ENCODE data around the gene POGK. TPM values are rescaled to one million over a fixed set of nuclear protein-coding genes. Genes with fewer than 3 reads are reported as not detected.

POGK gene
- total and polyA plus RNA-seq, 9 donors, result 12.8 to 21.1 (median 15.2) TPM

DNA sequence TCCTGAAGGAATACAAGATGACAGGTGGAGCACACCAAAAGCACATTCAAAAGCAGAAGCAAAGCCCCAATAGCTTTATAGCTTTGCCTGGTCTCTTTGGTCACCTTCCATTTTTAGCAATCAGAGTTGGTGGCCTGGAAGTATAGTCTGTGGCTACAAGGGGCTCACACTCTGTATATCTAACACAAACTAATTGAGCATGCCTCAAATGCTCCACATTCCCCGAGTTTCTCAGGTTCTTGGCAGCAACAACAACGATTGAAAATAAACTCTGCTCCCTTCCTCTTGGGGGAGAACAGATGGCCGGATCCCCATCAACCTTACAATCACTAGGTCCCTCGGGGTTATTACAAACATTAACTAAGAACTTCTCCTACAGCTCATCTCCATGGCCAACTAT, 61.7 kb downstream of the POGK start:
- Histone ChIP-seq H3K27me3 (ENCODE audit: control insufficient read depth, insufficient read depth, low read length) (peaks cover 2% of the 10 kb centered on the region), H3K36me3 (ENCODE audit: control insufficient read depth, insufficient read depth, low read length) (no peaks in the 10 kb centered on the region), H3K4me3 (ENCODE audit: low read length) (no peak overlapping the region), H3K4me1 (ENCODE audit: control insufficient read depth, insufficient read depth, low read length) (peaks cover 10% of the 10 kb centered on the region), H3K9me3 (replicated peaks; ENCODE audit: control insufficient read depth, low read depth, low read length) (peaks cover 7% of the 10 kb centered on the region), H3K27ac (ENCODE audit: low read length) (no peak overlapping the region)
- peak; percentile 24 for DNase-seq
- WGBS (ENCODE audit: insufficient coverage), result 4% methylated on average over 3 of the region's 4 CpGs

DNA sequence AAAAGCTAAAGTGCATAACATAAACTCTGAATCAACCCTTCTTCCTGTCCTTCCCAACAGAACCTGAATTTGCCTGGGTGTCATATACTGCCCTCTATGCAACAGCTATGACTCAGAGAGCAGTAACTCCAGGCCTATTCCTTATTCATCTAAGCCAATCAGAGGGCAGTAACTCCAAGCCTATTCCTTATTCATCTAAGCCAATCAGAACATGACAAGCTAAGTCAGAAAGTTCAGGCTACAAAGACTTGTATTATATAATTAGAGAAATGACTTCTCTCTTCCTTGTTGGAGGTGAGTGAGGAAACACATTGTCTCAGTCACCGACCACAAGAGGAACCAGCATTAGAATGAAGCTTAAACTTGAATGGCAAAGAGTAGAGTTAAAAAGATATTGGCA, 63.0 kb downstream of the POGK start:
- no peaks in the 10 kb centered on the region for H3K36me3 ChIP-seq (ENCODE audit: control insufficient read depth, insufficient read depth, low read length)
- no CpG with 5 or more reads among the region's 1 CpG for WGBS (ENCODE audit: insufficient coverage)
- peaks cover 6% of the 10 kb centered on the region for H3K9me3 ChIP-seq (replicated peaks; ENCODE audit: control insufficient read depth, low read depth, low read length)
- no peak overlapping the region for H3K27ac ChIP-seq (ENCODE audit: low read length)
- peaks cover 17% of the 10 kb centered on the region for H3K4me1 ChIP-seq (ENCODE audit: control insufficient read depth, insufficient read depth, low read length)
- DNase-seq, result no peak
- no peak overlapping the region for H3K4me3 ChIP-seq (ENCODE audit: low read length)
- peaks cover 2% of the 10 kb centered on the region for H3K27me3 ChIP-seq (ENCODE audit: control insufficient read depth, insufficient read depth, low read length)

DNA sequence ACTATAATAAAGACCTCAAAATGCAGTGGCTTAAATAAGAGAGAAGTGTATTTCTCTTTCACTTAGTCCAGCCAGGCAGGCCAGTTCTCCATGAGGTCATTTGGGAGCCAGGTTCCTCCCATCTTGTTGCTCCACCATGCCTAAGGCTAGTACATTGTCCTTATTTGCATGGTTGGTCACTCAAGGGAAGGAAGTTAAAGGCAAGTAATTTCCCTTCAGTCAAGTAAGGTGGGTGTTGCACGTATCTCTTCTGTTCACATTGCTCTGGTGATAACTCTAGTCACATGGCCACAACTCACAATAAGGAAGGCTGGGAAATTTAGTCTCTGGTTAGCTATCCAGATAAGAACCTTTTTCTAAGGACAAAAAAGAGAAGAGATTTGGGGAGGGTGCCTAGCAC, 64.0 kb downstream of the POGK start:
- no CpG with 5 or more reads among the region's 1 CpG for WGBS (ENCODE audit: insufficient coverage)
- H3K27me3 ChIP-seq (ENCODE audit: control insufficient read depth, insufficient read depth, low read length), result peaks cover 2% of the 10 kb centered on the region
- no peaks in the 10 kb centered on the region for H3K9me3 ChIP-seq (replicated peaks; ENCODE audit: control insufficient read depth, low read depth, low read length)
- no peak overlapping the region for H3K27ac ChIP-seq (ENCODE audit: low read length)
- peaks cover 17% of the 10 kb centered on the region for H3K4me1 ChIP-seq (ENCODE audit: control insufficient read depth, insufficient read depth, low read length)
- no peak for DNase-seq
- no peaks in the 10 kb centered on the region for H3K36me3 ChIP-seq (ENCODE audit: control insufficient read depth, insufficient read depth, low read length)
- no peak overlapping the region for H3K4me3 ChIP-seq (ENCODE audit: low read length)

DNA sequence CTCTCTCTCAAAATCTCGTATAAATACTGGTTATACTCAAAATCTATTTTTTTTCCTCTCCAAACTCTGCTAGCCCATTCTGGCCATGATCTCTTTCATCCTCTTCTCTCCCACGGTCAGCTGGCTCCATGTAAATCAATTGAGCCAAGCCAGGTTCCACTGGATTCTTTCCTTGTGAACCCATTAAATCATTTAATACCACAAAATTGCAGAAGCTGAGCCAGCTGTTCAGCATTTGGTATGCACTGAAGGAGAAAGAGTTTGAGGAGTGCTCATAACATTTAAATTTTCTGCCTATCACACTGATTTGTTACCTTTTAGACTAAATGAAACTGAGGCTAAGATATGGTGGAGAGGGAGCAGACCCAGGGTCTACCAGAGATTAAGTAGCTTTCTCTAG, 65.9 kb downstream of the POGK start:
- peak overlapping the region; percentile 26 for H3K27ac ChIP-seq (ENCODE audit: low read length)
- no peaks in the 10 kb centered on the region for H3K9me3 ChIP-seq (replicated peaks; ENCODE audit: control insufficient read depth, low read depth, low read length)
- H3K36me3 ChIP-seq (ENCODE audit: control insufficient read depth, insufficient read depth, low read length), result no peaks in the 10 kb centered on the region
- 23% methylated on average over 2 of the region's 2 CpGs for WGBS (ENCODE audit: insufficient coverage)
- H3K27me3 ChIP-seq (ENCODE audit: control insufficient read depth, insufficient read depth, low read length), result no peaks in the 10 kb centered on the region
- DNase-seq, result peak; percentile 85
- H3K4me1 ChIP-seq (ENCODE audit: control insufficient read depth, insufficient read depth, low read length), result peaks cover 17% of the 10 kb centered on the region
- H3K4me3 ChIP-seq (ENCODE audit: low read length), result no peak overlapping the region

DNA sequence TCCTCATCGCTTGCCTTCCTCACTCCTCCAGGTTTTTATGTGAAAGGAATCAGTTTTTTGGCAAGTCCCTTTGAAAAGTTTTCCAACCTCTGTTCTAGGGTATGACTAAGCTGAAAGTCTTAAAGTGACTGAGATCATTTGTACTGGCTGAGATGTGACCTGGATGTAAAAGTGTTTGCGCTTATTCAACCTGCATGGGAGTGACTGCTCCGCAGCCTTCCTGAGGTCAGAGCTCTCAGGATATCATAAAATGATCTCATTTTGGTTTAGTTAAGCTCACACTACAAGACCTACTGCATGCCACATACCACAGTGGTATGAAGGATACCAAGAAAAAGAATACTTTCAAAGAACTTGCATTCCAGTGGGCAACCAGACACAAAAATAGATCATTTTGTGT, 66.6 kb downstream of the POGK start:
- no peaks in the 10 kb centered on the region for H3K9me3 ChIP-seq (replicated peaks; ENCODE audit: control insufficient read depth, low read depth, low read length)
- peaks cover 17% of the 10 kb centered on the region for H3K4me1 ChIP-seq (ENCODE audit: control insufficient read depth, insufficient read depth, low read length)
- no peaks in the 10 kb centered on the region for H3K36me3 ChIP-seq (ENCODE audit: control insufficient read depth, insufficient read depth, low read length)
- no peak overlapping the region for H3K4me3 ChIP-seq (ENCODE audit: low read length)
- H3K27me3 ChIP-seq (ENCODE audit: control insufficient read depth, insufficient read depth, low read length), result no peaks in the 10 kb centered on the region
- no CpG with 5 or more reads among the region's 3 CpGs for WGBS (ENCODE audit: insufficient coverage)
- peak overlapping the region; percentile 26 for H3K27ac ChIP-seq (ENCODE audit: low read length)
- DNase-seq, result peak; percentile 78

Other genes starting within 250 kb of the POGK start
- gene TADA1, start 36.8 kb downstream of the POGK start, total RNA-seq, result 12.7 TPM
- gene TADA1, start 36.8 kb downstream of the POGK start, polyA plus RNA-seq (ENCODE audit: insufficient read depth in 1 of 8, insufficient read length in 8 of 8, low replicate concordance in 1 of 8), result 10 to 100 TPM; 11.4 to 14.6 (median 12.8) TPM
- 2.5 TPM for gene ILDR2, start 136.1 kb downstream of the POGK start, total RNA-seq
- 1 to 10 TPM; 1.6 to 3.4 (median 2.4) TPM for gene ILDR2, start 136.1 kb downstream of the POGK start, polyA plus RNA-seq (ENCODE audit: insufficient read depth in 1 of 8, insufficient read length in 8 of 8, low replicate concordance in 1 of 8)
- gene MAEL, start 149.8 kb downstream of the POGK start, total RNA-seq, result 0.27 TPM
- gene MAEL, start 149.8 kb downstream of the POGK start, polyA plus RNA-seq (ENCODE audit: insufficient read depth in 1 of 8, insufficient read length in 8 of 8, low replicate concordance in 1 of 8), result 1 to 10 TPM in 1 of 8 donors, under 1 TPM in 7; 0.27 to 1.1 (median 0.45) TPM

All from muscle of leg (tissue), 11 donors.